ENCODE results near the gene BUD23. TPM values are rescaled to one million over a fixed set of nuclear protein-coding genes. Genes with fewer than 3 reads are reported as not detected.
A peak's percentile ranks its signal among the peaks of the same experiment; 100 is the strongest.
"Not testable (repeated sequence)": the region's sequence is repeated elsewhere in the genome, so short reads cannot be mapped to it uniquely, and the experiment has no call there.

BUD23 gene
- total RNA-seq, 1 experiment from 2014 or later, result 78.8 TPM

DNA sequence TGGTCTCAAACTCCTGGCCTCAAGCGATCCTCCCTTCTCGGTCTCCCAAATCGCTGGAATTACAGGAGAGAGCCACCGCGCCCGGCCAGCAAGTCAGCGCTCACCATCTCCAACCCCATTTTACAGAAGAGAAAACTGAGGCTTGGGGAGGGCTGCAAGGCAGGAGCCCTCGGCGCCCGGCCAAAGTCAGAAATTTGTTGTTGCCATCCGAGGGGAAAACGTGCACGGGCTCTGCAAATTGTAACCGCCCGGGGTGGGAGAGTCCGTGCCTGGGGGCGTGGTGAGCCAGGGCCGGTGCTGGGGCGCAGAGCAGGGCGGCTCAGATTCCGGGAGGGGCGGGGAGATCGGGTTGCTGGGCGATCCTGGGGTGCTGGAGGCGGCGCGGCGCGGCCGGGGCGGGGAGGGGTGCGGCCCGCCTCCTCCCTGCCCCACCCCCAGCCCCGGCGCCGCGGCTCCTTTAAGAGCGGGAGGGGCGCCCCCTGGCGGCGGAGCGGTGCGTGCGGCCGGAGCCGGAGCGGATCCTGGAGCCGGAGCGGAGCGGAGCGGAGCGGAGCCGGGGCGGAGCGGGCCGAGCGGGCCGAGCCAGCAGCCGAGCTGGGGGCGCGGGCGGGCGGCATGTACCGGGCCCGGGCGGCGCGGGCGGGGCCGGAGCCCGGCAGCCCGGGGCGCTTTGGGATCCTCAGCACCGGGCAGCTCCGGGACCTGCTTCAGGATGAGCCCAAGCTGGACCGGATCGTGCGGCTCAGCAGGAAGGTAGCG is 15.9 kb upstream of the BUD23 start, which contains the start of gene VPS37D:
Gene VPS37D (plus strand): TSS at position 488 of the 759 bp plus-strand sequence. CDS start 128 bp downstream, at position 616.
- DNase-seq (ENCODE audit: low read depth), result peak; percentile 72

DNA sequence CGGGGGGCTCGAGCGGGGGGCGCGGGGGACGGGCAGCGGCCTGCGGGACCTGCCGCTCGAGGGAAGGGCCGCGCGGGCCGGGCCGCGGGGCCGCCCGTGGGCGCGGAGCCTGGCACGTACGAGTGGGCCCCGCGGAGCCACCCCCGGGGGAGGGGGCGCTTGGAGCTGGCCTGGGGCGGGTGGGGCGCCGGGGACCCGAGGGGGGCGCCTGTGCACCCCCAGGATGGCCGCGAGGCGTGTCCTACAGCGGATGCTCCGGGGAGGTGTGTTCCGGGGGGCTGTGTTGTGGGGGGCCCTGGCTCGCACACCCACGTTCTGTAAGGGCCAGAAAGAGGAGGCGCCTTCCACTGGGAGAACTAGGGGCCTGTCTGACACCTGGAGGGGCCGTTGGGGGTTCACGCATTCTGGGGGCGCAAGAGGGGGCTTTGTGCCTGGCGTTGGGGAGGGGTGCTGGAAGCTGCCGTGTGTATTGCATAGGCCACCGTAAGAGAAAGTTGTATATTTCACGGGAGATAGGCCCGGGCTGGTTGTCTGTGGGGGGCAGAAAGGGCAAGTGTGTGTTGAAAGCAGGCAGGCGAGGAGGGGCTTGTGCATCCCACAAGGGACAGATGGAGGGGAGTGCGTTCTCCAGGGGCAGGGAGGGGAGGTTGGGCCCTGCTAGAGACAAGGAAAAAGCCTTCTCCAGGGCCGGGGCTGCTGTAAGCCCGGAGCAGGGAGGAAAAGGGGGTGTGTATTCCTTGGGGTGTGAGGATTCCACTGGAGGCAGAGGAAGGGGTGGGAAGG is 15.1 kb upstream of the BUD23 start:
- no peak for DNase-seq (ENCODE audit: low read depth)

DNA sequence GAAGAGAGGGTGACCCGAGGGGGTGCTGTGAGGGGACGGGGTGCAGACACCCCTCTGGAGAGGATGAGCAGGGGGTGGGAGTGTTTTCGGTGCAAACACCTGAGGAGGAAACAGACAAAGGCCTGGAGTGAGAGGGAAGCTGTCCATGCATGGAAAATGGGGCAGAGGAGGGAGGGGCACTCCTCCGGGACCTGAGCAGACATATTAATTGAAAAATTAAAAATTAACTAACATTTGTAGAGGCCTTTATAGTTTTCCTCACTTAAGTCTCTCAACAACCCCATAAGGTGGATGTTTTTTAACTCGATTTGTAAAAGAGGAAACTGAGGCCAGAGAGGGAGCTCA is 14.5 kb upstream of the BUD23 start:
- no peak for DNase-seq (ENCODE audit: low read depth)

DNA sequence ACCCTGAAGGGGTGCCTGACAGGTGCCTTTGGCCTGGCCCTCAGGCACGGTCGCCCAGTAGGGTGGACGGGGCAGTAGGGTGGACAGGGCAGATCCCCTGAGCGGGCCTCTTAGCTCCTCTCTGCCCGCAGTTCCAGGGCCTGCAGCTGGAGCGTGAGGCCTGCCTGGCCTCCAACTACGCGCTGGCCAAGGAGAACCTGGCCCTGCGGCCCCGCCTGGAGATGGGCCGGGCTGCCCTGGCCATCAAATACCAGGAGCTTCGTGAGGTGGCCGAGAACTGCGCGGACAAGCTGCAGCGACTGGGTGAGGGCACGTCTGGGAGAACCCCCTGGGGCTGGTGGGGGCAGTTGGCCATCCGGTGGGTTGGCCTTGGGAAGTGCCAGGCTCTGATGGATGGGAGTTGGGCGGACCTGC is 14.1 kb upstream of the BUD23 start:
- DNase-seq (ENCODE audit: low read depth), result no peak

DNA sequence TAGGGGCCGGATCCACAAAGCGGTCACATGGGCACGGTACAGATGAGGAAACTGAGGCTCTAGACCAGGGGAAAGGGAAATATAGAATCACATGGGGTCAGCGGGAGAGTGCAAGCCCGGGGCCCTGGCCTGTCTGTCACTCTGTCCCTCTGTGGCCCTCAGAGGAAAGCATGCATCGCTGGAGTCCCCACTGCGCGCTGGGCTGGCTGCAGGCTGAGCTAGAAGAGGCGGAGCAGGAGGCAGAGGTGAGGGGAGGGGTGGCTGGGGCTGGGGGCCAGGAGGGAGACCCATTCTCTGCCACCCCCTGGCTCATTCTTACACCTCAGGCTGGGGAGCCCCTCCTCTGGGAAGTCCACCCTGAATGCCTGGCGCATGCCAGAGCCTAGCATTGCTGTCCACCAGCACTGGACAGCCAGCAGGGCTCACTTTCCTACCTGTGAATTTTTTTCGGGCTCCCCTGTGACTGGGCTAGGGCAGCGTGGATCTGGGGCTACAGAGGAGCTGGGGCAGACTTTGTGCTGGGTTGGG is 13.5 kb upstream of the BUD23 start:
- DNase-seq (ENCODE audit: low read depth), result no peak

DNA sequence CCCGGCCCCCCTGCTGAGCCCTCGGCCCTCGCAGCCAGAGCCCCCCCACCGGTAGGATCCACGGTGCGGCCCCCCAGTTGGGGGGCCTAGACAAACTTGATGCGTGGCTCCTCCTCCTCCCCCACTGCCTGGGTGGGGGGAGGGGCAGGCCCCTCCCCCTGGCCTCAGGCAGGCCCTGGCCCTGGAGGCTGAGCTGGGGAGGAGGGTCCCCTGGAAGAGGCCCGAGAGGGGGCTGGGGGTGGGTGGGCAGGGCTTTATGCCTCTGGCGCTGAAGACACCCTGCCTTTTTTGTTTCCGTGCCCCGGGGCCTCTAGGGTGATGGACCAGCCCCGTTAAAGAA is 12.1 kb upstream of the BUD23 start:
- DNase-seq (ENCODE audit: low read depth), result no peak

DNA sequence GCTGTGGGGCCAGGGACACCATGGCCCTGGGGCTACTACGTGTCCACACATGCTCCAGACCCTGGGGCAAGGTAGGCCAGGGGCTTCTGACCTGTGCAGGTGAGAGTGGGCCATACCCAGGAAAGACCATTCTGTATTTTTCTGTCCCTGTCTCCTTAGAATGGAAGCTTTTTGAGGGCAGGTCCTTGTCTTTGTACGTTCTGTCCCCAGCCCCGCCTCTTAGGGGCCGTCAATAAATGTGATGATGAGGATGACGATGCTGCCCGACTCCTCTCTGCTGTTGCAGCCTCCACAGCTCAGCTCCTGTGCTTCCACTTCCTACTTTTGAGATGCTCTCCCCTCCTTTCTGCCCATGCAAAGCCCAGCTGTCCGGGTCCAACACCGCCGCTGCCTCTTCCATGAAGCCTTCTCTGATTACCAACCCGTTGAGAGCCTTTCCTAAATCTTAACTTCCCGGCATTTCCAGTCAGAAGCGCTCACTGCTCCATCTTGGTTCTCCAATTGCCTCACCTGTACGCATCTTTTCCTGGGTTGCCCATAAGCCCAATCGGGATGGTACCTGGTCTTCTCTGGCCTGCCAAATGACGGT is 11.4 kb upstream of the BUD23 start:
- DNase-seq (ENCODE audit: low read depth), result no peak

DNA sequence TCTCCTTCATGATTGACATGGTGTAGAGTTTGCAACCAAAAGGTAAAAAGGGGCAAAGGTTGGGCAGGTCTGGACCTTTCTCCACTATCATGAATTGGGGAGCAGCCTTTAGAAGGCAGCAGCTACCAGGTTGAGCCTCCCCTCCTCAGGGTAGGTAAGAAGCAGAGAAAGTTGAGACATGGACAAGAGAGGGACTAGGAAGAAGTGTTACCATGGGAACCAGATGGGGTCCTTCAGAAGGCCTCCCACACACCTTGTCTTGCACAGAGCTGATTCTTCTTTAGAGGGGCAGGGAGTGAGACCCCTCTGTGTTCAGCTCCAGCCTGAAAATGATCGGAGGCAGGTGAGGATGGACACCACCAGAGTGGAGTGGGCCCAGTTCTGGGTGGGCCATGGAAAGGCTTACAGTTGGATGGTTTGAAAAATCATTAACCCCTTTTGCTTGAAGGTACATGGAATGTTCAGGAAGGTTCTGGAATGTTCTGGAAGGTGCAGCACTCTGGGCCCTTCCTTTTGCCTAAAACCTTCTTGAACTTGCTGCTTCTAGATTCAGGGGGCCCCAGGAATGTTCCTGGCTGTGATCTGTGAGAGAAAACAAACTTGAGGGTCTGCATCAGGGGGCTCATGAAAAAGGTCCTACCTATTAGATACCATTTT is 8.8 kb upstream of the BUD23 start:
- no peak for DNase-seq (ENCODE audit: low read depth)

DNA sequence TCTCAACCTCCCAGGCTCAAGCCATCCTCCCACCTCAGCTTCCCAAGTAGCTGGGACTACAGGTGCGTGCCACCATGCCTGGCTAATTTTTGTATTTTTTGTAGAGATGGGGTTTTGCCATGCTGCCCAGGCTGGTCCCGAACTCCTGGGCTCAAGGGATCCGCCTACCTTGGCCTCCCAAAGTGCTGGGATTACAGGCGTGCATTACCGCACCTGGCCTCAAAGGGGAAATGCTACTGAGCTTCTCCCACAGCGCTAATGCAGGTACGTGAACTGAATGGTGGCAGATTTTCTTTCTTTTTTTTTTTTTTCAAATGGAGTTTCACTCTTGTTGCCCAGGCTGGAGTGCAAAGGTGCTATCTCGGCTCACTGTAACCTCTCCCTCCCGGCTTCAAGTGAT is 7.3 kb upstream of the BUD23 start:
- DNase-seq (ENCODE audit: low read depth), result not testable (repeated sequence)

DNA sequence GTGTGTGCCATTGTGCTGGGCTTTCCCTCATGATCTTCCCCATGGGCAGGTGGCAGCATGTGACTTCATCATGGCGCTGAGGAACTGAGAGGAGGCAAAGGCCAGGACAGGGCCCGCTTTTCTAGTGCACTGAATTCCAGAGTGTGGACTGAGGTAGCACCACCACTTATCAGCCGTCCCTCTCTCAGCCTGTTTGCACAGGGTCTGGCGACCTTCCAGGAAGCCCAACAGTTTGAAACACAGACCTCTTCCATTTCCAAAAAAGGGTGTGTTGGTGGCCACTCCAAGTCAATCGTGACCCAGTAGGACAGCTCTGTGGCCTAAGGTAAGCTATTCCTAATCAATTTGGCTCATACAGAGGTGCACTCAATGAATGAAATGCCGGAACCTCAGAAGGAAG is 4.5 kb upstream of the BUD23 start:
- no peak for DNase-seq (ENCODE audit: low read depth)

DNA sequence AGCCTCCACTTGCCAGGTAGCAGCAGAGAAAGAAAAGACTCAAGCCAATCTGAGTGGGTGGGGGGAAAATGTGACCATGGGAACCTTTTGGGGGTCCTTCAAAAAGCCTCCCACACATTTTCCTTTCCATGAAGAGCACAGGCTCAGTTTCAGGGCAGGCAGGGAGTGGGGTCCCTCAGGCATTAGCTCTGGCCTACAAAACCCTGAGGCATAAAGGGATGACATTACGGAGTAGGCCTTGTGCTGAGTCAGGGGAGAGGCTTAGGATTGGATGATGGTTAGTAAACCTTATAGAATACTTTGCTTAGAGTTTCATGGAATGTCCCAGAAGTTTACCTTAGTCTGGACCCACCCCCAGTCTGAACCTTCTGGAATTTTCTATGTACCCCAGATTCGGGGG is 3.7 kb upstream of the BUD23 start:
- DNase-seq (ENCODE audit: low read depth), result no peak

DNA sequence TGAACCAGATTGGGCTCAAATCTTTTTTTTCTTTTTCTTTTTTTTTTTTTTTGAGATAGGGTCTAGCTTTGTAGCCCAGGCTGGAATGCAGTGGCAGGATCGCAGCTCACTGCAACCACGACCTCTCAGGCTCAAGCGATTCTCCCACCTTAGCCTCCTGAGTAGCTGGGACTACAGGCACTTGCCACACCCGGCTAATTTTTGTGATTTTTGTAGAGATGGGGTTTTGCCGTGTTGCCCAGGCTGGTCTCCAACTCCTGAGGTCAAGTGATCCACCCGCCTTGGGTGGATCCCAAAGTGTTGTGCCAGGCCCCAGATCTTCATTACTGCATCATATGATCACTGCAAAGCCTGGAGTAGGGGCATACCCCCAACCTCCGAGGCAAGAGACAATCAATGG is 2.9 kb upstream of the BUD23 start:
- DNase-seq (ENCODE audit: low read depth), result no peak

DNA sequence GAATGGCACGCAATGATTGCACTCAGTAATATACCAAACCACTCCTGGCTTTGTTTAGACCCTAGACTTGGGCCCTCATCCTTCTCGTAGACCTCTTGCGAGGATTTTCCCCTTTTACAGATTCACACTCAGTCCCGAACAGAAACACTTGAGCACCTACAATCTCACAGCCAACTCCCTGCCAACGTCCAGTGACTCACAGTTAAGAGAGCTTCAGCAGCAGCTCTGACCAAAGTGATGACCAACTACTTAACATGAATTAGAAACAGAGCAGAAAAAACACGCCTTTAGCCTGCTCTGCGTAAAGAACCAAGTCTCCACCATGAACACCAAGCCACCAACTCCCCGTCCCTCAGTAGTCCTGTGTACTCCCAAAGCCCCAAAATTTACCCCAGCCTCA is 2.4 kb upstream of the BUD23 start:
- DNase-seq (ENCODE audit: low read depth), result peak; percentile 28

DNA sequence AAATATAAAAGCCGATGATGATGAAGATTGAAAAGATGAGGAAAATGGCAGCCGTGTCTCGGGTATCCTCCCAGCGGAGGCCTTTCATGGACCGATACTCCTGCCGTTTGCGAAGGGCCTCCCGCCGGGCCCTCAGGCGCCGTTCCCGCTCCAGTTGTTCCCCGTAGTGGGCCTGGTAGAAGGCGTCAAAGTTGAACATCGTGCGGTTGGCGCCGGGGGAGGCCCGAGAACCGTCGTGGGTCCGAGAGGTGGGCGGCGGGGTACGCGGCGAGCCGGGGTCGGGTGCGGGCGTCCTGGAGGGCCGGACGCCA is 697 bp upstream of the BUD23 start:
- no peak for DNase-seq (ENCODE audit: low read depth)

DNA sequence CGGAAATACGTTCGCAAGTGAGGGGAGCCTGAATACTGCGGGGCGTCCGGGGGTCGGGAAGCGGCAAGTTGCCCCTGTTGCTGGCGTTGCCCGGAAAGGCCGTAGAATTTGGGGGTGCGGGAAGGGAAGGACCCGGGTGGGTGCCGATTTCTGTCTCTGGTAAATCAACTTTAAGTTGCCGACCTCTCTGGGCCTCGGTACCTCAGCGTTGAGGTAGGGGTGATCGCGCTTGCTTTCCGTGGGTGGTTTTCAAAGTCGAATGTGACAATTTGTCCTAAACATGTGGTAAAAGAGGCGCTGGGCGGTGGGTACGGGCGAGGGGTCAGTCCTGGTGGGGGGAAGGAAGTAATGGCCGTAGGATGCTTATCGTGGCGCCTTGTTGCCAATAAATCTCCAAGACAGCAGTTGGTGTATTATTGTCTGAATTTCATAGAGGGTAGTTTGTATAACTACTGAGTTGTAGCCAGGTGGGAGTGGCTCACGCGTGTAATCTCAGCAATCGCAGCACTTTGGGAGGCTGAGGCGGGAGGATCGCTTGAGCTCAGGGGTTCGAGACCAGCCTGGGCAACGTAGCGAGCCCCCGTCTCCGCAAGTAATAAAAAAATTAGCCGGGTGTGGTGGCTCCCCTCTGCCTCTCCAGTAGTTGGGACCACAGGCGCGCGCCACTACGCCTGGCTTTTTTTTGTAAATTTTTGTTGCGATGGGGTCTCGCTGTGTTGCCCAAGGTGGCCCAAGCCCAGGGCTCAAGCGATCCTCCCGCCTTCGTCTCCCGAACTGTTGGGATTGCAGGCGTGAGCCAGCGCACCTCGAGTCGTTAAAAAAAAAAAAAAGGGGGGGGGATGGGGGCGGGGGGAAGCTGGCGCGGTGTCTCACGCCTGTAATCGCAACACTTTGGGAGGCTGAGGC is 644 bp downstream of the BUD23 start:
- no peak for DNase-seq (ENCODE audit: low read depth)

DNA sequence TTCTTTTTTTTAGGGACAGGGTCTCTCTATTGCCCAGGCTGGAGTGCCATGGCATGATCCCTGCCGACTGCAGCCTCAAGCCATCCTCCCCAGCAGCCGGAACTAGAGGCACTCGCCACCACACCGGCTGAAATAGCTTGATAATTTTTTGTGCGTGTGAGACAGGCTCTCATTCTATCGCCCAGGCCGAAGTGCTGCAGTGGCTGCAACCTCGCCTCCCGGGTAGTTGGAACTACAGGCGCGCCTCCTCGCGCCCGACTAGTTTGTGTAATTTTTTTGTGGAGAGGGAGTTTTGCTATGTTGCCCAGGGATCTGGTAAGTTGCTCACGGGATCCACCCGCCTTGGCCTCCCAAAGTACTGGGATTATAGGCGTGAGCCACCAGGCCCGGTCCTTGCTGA is 1.9 kb downstream of the BUD23 start:
- DNase-seq (ENCODE audit: low read depth), result no peak

DNA sequence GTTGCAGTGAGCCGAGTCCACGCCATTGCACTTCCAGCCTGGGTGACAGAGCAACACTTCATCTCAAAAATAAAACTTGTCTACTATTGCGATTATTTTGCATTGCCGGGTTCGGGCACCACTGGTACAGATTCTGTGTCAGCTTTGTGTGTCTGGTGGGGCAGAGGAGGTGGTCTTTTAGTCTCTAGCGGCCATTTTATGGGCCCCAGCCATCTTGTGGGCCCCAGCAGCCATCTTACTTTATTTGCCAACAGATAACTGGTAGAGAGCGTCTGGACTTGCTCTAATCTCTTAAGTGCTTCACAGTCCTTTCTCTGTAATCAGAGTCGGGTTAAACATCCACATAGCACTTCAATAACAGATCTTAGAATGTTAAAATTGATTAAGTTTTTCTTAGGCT is 4.9 kb downstream of the BUD23 start:
- no peak for DNase-seq (ENCODE audit: low read depth)

DNA sequence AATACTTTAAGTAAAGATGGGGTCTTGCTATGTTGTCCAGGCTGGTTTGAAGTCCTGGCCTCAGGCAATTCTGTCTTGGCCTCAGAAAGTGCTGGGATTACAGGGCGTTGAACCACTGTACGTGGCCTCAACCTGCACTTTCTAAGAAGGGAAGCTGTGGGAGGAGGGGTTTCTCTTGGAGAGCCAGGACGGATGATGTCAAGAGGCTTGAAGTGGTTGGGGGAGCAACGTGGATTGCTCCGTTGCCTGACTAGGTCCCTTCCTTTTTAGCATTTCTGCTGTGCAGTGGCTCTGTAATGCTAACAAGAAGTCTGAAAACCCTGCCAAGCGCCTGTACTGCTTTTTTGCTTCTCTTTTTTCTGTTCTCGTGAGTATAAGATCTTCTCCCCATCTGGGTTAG is 7.2 kb downstream of the BUD23 start:
- no peak for DNase-seq (ENCODE audit: low read depth)

DNA sequence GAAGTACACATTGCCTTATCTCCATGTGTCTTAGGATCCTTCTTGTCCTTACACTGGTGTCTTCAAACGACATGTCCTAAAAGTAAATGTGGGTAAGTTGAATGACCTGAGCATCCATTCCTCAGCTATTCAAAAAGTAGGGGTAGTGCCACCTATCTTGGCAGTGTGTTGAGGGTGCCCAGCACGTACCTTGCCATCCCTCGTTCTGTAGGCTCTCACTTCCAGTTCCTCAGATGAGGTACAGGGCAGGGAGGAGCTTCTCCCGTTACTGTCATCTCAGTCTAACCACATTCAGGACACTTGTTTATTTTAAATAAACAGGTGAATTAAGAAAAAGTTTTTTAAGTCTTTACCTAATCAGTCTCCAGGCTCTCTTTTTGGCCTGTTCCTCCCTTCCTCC is 13.0 kb downstream of the BUD23 start:
- no peak for DNase-seq (ENCODE audit: low read depth)

DNA sequence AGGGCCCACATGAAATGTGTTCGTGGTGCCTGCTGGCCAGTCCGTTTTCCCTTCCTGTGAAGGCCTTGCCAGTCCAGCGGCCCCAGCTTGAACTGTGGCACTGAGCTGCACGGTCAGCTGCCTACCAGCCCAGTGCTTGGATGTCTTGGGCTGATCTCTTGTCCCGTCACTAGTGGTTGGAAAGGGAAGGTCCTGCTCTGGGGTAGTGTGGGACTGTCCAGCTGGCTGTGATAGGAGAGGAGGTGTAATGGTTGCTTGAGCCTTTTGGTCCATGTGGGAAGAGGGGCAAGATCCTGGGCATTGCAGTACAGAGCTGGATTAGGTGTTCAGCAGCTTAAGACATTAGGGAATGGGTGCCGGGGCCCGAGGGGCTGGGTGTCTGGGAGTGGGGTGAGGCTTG is 15.0 kb downstream of the BUD23 start:
- no peak for DNase-seq (ENCODE audit: low read depth)

Data from HT1080 (cell line).